Suprapubic skin (tissue), 4 donors: Measurements from ENCODE around the gene RNPS1. TPM values are rescaled to one million over a fixed set of nuclear protein-coding genes. Genes with fewer than 3 reads are reported as not detected.

Source experiments
- DNase-seq, 2 donors: peaks; one replicate each; pipeline ENCODE4 v3.0.0-alpha.2; 2019; ENCODE audit warnings: low spot score in 2 of 2
- H3K27ac ChIP-seq: fragments of 200-600 bp; sonication (generic); one replicate; pipeline ENCODE4 v1.5.1; 2019
- H3K27me3 ChIP-seq: fragments of 200-600 bp; sonication (generic); one replicate; pipeline ENCODE4 v1.5.1; 2019
- H3K36me3 ChIP-seq: fragments of 200-600 bp; sonication (generic); one replicate; pipeline ENCODE4 v1.5.1; 2019
- H3K4me1 ChIP-seq: fragments of 200-600 bp; sonication (generic); one replicate; pipeline ENCODE4 v1.5.1; 2019
- H3K4me3 ChIP-seq: fragments of 200-600 bp; sonication (generic); one replicate; pipeline ENCODE4 v1.5.1; 2019; ENCODE audit warnings: mild to moderate bottlenecking
- H3K9me3 ChIP-seq: fragments of 200-600 bp; sonication (generic); one replicate; pipeline ENCODE4 v1.5.1; 2019
- CTCF ChIP-seq, 2 donors: fragments of 200-600 bp in 1 of 2; fragments of 450-650 bp in 1 of 2; sonication (generic) in 1 of 2; IDR thresholded peaks; one replicate each; pipeline ENCODE4 v1.5.1; 2016 to 2019; ENCODE audit warnings: antibody characterized with exemption in 2 of 2, mild to moderate bottlenecking in 1 of 2, moderate library complexity in 1 of 2
- EP300 ChIP-seq: sonication (generic); formaldehyde crosslinking; IDR thresholded peaks from one replicate; pipeline ENCODE4 v1.6.1; 2017; ENCODE audit warnings: antibody characterized with exemption
- POLR2A ChIP-seq, 2 donors: fragments of 450-650 bp; IDR thresholded peaks; one replicate each; pipeline ENCODE4 v1.6.1; 2017; ENCODE audit warnings: antibody characterized with exemption in 2 of 2, mild to moderate bottlenecking in 2 of 2, moderate library complexity in 2 of 2
- POLR2AphosphoS5 ChIP-seq, 3 donors: sonication (generic); formaldehyde crosslinking; IDR thresholded peaks; one replicate each; pipeline ENCODE4 v1.6.1; 2017; ENCODE audit warnings: antibody characterized with exemption in 3 of 3
- WGBS: methylation state at CpG from one replicate; pipeline ENCODE4 v1.1.5; 2018; 5-methylcytosine and 5-hydroxymethylcytosine counted together
- total RNA-seq, 4 donors: library from RNA; depleted of rRNA; stranded (reverse); fragments of >200 nt; gene quantifications; one replicate each; pipeline ENCODE4 v1.1.0, GENCODE V29; 2016

RNPS1 gene
- total RNA-seq, 4 donors from 2014 or later: 119 to 151 (median 146) TPM

DNA sequence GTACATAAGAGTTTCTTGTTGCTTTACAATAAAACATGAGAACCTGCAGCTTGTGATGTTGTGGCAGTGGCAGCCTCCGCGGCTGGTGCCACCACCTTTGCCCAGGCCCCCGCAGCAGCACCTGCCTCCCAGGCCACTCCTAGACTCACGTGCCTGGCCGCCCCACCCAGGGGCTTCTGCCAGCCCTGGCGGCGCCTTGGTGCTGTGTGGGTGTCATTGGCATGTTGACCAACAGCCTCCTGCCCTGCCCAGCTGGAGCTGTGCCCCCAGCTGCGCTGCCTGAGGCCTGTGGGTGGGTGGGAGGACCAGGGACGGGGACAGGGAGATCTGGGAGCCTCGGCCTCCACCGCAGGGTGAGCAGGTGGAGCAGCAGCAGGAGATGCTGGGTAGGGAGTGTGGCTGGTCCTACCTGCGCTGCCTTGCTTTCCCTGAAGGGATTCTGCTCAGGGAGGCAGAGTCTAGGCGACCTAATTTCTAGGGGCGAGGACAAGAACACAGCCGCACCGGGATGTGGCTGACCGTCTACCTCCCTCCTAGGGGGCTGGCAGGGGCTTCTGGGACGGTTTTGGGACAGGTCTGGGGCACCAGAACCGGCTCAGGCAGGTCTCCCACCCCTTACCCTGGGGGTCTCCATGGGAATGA is 32.1 kb downstream of the RNPS1 start:
- peak overlapping the region; percentile 46 for H3K4me3 ChIP-seq

DNA sequence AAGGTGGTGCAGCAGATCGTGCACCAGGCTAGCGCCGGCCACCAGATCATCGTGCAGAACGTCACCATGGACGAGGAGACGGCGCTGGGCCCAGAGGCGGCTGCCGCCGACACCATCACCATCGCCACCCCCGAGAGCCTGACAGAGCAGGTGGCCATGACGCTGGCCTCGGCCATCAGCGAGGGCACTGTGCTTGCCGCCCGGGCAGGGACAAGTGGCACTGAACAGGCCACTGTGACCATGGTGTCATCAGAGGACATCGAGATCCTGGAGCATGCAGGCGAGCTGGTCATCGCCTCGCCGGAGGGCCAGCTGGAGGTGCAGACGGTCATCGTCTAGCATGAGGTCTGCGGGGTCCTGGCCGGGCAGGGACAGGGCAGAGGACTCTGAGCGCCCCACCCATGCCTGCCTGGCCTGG is 32.7 kb downstream of the RNPS1 start:
- no CpG with 5 or more reads among the region's 28 CpGs for WGBS
- peaks cover 58% of the 10 kb centered on the region for H3K36me3 ChIP-seq
- no peak overlapping the region for H3K27ac ChIP-seq
- peak in 1 of 2 donors; percentile 64 for DNase-seq
- no peak overlapping the region for H3K4me3 ChIP-seq
- TF ChIP-seq EP300: no peak
- TF ChIP-seq POLR2A (IDR thresholded peaks at IDR 0.05): no peak
- no peak for TF ChIP-seq CTCF (IDR thresholded peaks at IDR 0.05)
- no peak for TF ChIP-seq POLR2AphosphoS5 (IDR thresholded peaks at IDR 0.05)
- H3K4me1 ChIP-seq: peaks cover 39% of the 10 kb centered on the region
- peaks cover 19% of the 10 kb centered on the region for H3K27me3 ChIP-seq
- H3K9me3 ChIP-seq: no peaks in the 10 kb centered on the region

More for the DNA sequence above, 32.1 kb downstream of the RNPS1 start:
- WGBS: 65% methylated on average over 5 of the region's 19 CpGs
- DNase-seq: peak in 1 of 2 donors; percentile 63
- Histone ChIP-seq H3K27ac (peak overlapping the region; percentile 47), H3K36me3 (peaks cover 56% of the 10 kb centered on the region), H3K9me3 (no peaks in the 10 kb centered on the region), H3K4me1 (peaks cover 38% of the 10 kb centered on the region), H3K27me3 (peaks cover 19% of the 10 kb centered on the region)
- TF ChIP-seq POLR2A (IDR thresholded peaks at IDR 0.05) (no peak), EP300 (no peak), POLR2AphosphoS5 (IDR thresholded peaks at IDR 0.05) (no peak), CTCF (IDR thresholded peaks at IDR 0.05) (no peak)

DNA sequence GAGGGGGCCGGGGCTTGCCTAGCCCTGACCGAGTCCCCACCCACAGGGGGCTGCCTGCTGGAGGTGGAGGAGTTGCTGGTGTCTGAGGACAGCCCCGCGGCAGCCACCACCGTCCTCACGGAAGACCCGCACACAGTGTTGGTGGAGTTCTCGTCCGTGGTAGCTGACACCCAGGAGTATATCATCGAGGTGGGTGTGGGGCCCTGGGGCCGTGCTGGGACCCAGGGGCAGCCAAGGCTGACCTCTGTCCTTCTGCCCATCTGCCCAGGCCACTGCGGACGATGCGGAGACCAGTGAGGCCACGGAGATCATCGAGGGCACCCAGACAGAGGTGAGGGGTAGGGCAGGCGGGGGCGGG is 33.1 kb downstream of the RNPS1 start:
- peaks cover 61% of the 10 kb centered on the region for H3K36me3 ChIP-seq
- TF ChIP-seq EP300 (no peak), CTCF (IDR thresholded peaks at IDR 0.05) (no peak), POLR2AphosphoS5 (IDR thresholded peaks at IDR 0.05) (no peak), POLR2A (IDR thresholded peaks at IDR 0.05) (no peak)
- no peak overlapping the region for H3K4me3 ChIP-seq
- H3K4me1 ChIP-seq: peaks cover 39% of the 10 kb centered on the region
- 69% methylated on average over 2 of the region's 18 CpGs for WGBS
- H3K27me3 ChIP-seq: peaks cover 19% of the 10 kb centered on the region
- H3K27ac ChIP-seq: no peak overlapping the region
- DNase-seq: no peak
- no peaks in the 10 kb centered on the region for H3K9me3 ChIP-seq

DNA sequence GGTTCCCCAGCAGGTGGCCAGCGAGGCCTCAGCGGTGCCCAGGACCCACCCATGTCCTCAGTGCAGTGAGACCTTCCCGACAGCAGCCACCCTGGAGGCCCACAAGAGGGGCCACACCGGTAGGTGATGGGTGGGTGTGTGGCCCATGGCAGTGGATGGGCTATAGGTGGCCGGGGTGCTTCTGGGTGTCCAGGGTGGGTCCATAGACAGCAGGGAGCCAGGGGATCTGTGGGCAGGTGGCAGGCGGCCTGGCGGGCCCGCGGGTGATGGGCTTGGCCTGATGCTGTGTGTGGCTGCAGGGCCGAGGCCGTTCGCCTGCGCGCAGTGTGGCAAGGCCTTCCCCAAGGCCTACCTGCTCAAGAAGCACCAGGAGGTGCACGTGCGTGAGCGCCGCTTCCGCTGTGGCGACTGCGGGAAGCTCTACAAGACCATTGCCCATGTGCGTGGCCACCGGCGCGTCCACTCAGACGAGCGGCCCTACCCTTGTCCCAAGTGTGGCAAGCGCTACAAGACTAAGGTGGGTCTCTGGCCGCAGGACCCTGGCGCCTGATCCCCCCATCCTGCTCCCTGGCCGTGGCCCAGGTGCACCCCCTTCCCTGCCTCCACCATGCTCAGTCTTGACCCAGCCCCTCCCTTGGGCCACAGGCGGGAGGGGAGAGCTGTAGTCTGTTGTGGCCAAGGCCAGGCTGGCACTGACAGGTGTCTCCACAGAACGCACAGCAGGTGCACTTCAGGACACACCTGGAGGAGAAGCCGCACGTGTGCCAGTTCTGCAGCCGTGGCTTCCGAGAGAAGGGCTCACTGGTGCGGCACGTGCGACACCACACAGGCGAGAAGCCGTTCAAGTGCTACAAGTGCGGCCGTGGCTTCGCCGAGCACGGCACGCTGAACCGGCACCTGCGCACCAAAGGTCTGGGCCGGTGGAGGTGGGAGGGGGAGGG is 33.8 kb downstream of the RNPS1 start:
- H3K36me3 ChIP-seq: peaks cover 64% of the 10 kb centered on the region
- DNase-seq: peak in 1 of 2 donors; percentile 62
- H3K4me1 ChIP-seq: peaks cover 39% of the 10 kb centered on the region
- TF ChIP-seq CTCF (IDR thresholded peaks at IDR 0.05) (no peak), POLR2AphosphoS5 (IDR thresholded peaks at IDR 0.05) (no peak), EP300 (no peak), POLR2A (IDR thresholded peaks at IDR 0.05) (no peak)
- H3K27ac ChIP-seq: no peak overlapping the region
- 96% methylated on average over 13 of the region's 51 CpGs for WGBS
- no peaks in the 10 kb centered on the region for H3K9me3 ChIP-seq
- H3K27me3 ChIP-seq: peaks cover 19% of the 10 kb centered on the region
- H3K4me3 ChIP-seq: no peak overlapping the region
